Activated gamma-delta T cell (primary cell): ENCODE measurements around the gene TFDP1.

Experiments used
- DNase-seq: peaks from one replicate; lab custom pipeline; 2025; lab: John Stamatoyannopoulos, UW

Gene TFDP1

GRCh38 chr13:113651511-113652403 lies 67.2 kb downstream of the TFDP1 start:
- no peak for DNase-seq

GRCh38 chr13:113652404-113653263 lies 68.1 kb downstream of the TFDP1 start:
- no peak for DNase-seq

GRCh38 chr13:113653264-113654174 lies 69.0 kb downstream of the TFDP1 start:
- no peak for DNase-seq

DNA sequence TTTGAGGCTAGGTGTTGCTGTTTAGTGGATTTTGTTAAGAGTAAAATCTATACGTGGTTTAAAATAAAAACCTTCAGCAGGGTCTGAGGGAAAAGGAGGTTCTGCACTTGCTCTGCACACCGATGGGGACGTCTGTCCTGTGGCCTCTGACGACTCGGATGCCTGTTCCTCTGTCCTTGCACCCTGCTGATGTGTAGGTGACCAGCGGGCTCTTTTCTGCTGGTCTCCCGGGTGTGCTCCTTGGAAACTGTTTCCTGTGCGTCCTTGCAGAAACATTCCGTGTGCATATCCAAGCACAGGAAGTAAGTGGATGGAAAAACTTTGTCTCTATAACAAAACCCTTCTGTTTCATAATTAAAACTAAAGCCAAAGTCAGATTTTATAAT lies 69.6 kb downstream of the TFDP1 start:
- DNase-seq, result no peak

- DNase-seq, result no peak
Observed at GRCh38 chr13:113654591-113655345, 70.2 kb downstream of the TFDP1 start.

DNA sequence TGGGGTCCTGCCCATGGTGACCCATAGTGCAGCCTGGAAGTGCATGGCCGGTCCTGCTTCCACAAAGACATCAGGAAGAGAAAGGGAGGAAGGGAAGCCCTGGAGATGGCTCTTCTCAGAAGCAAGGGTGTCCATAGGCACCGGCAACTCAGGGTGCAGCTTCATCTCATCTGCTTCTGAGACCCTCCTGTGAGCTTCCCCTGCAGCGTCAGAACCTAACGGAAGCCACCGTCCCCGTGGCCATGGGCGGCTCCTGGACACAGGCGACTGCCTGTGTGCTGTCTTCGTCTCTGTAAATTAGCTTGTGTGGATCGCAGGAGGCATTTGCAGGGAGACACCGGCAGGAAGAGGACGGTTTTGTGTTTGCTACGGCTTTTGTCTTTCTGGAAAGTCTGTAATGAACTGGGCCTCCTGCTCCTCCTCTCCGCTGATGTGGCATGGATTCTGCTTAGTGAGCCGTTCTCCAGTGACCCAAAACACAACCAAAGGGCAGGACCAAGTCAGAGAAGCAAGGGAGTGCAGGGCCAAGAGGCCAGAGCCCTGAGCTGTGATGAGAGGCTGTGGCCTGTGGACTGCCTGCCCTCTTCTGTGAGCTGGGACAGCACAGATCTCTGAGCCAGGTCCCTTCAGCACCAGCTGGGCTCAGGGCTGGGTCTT lies 70.9 kb downstream of the TFDP1 start:
- no peak for DNase-seq

GRCh38 chr13:113656003-113656588 lies 71.5 kb downstream of the TFDP1 start:
- no peak for DNase-seq

DNA sequence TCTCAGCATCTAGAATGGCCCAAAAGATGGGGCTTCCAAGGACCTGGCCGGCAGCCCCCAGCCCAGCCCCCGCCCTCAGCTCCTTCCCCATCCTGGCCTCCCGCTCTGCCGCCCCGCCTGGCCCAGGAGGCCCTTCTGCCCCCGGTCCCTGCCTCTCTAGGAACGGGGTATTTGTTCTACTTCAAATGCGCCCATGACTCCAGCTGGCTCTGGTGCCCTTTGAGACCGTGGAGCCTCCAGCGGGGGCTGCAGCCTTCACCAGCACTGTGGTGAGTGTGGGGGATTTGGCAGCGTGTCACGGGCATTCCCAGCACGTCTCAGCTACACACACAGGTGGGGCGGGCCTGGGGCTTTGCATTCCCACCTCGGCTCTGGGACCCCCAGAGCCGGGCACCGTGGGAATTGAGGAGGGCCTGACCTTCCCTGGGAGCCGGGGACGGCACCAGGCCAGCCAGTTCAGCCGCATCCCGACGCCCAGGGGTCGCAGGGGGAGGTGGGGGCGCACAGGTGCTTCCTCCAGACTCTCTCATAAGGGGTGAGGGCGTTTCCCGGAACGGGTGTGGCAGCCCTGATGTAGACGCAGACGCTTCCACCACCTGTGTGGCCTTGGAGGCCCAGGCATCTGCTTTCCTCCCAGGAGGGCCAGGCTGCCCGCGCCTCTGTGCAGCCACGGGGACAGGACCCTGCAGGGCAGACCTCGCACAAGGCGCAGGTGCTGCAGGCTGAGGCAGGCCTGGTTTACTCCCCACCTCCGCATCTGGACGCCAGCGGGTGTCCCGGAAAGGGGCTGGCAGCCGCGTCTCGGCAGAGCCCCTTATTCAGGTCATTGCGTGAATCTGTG lies 72.5 kb downstream of the TFDP1 start:
- DNase-seq, result no peak

DNA sequence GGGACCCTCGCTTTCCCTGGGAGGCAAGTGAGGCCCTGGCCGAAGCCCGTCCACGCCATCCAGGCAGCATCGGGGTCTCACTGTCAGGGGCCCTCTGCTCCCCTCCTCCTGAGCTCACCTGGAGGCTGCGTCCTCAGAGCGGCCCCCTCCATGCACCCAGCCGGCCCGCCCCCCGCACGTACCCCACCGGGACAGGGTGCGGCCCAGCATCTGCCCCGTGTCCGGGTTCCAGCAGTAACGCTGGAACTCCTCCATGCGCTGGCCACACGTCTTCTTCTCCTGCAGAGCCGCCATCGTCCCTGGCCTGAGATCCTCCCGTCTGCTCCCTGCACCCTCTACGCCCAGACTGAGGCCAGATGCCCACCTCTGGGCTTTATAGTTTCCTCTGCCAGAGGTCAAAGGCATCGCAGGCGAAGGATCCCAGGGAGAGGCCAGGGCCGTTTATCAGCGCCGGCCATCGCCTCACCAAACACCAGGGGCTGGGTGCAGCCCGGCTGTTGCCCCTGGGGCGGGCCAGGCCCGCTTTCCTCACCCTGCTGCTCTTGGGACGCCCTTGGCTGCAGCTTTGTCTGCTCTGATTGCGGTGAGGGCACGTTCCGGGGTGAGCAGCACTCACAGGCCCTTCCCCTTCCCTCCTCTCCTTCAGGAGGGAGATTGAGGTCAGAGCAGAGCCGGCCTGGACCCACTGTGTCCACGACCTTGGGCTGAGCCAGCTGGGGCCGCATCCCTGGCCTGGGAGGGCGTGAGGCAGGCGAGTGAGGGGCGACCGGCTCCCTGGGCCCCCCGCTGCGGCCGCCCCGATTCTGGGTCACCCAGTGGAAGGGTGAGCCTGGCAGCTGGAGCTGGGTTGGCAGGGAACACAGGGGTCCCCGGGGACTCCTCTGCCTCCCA lies 73.5 kb downstream of the TFDP1 start, which contains the start of gene ATP4B:
ATP4B (minus strand) TSS at position 348 of the 891 bp plus-strand sequence; CDS start at position 294, 54 bp downstream.
- DNase-seq, result no peak

- no peak for DNase-seq
Observed at GRCh38 chr13:113658836-113659235, 74.3 kb downstream of the TFDP1 start.

DNA sequence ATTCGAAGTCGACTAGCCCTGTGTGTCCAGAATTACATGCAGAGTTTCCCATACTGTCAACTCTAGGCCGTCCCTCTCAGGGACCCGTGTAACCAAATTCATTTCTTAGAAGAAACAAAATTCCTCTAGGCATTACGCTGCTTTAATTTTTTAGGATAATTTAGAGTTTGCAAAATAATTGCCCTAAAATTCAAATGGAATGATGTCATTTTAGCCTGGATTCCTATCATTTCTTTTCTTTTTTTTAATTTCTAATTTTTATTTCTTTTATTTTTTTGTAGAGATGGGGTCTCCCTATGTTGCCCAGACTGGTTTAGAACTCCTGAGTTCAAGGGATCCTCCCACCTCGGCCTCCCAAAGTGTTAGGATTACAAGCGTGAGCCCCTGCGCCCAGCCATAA lies 74.8 kb downstream of the TFDP1 start:
- DNase-seq, result no peak

GRCh38 chr13:113660066-113660465 lies 75.5 kb downstream of the TFDP1 start:
- DNase-seq, result no peak

- DNase-seq, result no peak
Observed at GRCh38 chr13:113661509-113661908, 77.0 kb downstream of the TFDP1 start.

DNA sequence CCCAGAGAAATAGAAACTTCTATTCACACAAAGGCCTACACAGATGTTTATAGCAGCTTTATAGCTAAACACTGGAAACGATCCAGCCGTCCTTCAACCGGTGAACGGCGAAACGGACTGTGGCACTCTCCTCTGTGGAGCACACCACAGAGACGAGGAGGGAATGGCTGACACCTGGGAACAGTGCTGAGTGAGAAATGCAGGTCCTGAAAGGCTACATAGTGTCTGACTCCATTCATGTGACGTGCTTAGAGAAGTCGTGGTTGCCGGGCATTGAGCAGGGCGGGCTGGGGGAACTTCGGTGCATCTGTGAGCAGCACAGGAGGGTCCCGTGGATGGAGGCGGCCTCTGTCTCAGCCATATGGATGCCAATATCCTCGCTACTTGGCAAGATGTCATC lies 79.4 kb downstream of the TFDP1 start:
- no peak for DNase-seq

DNA sequence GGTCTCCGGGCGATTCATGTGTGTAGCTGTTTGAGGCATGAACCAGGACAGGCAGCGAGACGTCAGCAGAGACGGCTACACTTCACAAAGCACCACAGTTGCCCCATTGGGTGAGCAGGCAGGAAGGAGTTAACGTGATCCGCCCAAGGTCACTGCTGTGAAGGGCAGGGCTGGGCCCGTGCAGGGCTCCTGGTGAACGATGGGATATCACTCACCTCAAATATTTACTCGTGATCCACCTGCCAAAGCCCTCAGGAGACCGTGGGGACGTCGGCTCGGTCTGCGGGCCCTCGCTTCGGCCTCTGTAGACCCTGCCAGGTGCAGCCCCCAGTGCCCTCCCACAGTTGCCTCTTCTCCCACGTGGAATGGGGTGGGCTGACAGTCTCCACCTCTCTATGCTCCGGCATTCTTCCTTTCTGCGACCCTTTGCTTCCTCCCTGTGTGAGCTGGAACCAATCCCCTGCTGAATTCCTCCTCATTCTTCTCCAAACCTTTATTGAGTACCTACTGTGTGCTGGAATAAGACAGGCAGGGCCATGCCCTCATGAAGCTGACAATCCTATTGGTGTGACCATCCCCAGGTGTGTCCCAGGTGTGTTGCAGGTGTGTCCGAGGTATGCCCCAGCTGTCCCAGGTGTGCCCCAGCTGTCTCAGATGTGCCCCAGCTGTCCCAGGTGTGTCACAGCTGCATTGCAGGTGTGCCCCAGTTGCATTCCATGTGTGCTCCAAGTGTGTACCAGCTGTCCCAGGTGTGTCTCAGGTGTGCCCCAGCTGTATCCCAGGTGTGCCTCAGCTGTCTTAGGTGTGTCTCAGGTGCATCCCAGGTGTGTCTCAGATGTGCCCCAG lies 80.4 kb downstream of the TFDP1 start:
- no peak for DNase-seq

DNA sequence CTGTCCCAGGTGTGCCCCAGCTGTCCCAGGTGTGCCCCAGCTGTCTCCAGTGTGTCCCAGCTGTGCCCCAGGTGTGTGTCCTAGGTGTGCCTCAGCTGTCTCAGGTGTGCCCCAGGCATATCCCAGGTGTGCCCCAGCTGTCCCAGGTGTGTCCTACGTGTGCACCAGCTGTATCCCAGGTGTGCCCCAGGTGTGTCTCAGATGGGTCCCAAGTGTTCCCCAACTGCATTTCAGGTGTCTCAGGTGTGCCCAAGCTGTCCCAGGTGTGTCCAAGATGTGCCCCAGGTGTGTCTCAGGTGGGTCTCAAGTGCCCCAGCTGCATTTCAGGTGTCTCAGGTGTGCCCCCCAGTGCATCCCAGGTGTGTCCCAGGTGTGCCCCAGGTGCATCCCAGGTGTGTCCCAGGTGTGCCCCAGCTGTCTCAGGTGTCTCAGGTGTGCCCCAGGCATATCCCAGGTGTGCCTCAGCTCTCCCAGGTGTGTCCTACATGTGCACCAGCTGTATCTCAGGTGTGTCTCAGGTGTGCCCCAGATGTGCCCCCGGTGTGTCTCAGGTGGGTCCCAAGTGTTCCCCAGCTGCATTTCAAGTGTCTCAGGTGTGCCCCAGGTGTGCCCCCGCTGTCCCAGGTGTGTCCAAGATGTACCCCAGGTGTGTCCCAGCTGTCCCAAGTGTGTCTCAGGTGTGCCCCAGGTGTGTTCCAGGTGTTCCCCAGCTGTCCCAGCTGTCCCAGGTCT lies 81.2 kb downstream of the TFDP1 start:
- no peak for DNase-seq

DNA sequence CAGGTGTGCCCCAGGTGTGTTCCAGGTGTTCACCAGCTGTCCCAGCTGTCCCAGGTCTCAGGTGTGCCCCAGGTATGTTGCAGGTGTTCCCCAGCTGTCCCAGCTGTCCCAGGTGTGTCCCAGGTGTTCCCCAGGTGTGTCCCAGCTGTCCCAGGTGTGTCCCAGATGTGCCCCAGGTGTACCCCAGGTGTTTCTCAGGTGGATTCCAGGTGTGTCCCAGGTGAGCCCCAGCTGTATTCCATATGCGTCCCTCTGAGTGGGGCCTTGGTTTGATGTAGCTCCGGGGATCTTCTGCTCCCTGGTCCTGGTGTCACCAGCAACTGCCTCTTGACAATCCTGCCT lies 81.7 kb downstream of the TFDP1 start:
- DNase-seq, result no peak
